ENCODE results near the gene MGLL. TPM values are rescaled to one million over a fixed set of nuclear protein-coding genes. Genes with fewer than 3 reads are reported as not detected.

MGLL gene
- total and polyA plus RNA-seq, 2 donors (not counting 1 experiment from before 2014, with no cell fraction given), result 1.7 to 6.9 TPM

DNA sequence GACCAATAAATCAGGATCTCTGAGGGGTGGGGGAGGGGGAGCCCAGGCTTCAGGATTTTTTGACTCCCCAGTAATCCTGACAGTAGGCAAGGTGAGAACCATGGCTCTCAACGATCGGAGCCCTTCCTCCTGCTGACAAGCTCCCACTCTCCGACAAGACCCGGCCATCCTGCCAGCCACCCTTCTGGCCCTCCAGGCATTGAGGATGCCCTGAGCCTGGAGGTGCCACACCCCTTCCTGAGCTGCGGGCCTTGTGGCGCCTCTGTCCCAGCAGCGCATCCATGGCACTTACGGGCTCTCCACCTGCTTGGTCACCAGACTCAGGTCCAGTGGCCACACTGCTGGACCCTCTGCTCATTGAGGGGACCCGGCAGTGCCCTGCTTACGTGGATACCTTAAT is 46.0 kb downstream of the MGLL start:
- H3K27me3 ChIP-seq (replicated peaks in 1 of 4; ENCODE audit: control extremely low read depth in 1 of 4, control insufficient read depth in 3 of 4, insufficient read depth in 4 of 4, low read length in 3 of 4), result no peaks in the 10 kb centered on the region
- peaks cover 13 to 17% of the 10 kb centered on the region in 2 donors for H3K4me1 ChIP-seq (ENCODE audit: control insufficient read depth in 2 of 2, insufficient read depth in 2 of 2, low read length in 2 of 2)
- intact Hi-C loops (cut with micrococcal nuclease), result no loop called here
- no peak overlapping the region for H3K9ac ChIP-seq (ENCODE audit: low read length)
- no peaks in the 10 kb centered on the region for H3K36me3 ChIP-seq (replicated peaks in 1 of 2; ENCODE audit: control extremely low read depth in 1 of 2, control insufficient read depth in 1 of 2, extremely low read depth in 1 of 2, insufficient read depth in 2 of 2, low read length in 1 of 2)
- no peak overlapping the region for H3K4me3 Mint-ChIP-seq
- H3K9me3 Mint-ChIP-seq (ENCODE audit: insufficient read depth), result peaks cover 2% of the 10 kb centered on the region
- H3K27ac Mint-ChIP-seq, result no peak overlapping the region
- H3K4me3 ChIP-seq (ENCODE audit: control extremely low read depth in 1 of 5, extremely low read depth in 1 of 5, insufficient read depth in 1 of 5, low read depth in 2 of 5, low read length in 4 of 5), result no peak overlapping the region
- H2AFZ ChIP-seq (ENCODE audit: insufficient read depth, low read depth, low read length, poor library complexity, severe bottlenecking), result no peak overlapping the region
- peaks cover 25% of the 10 kb centered on the region for H3K4me1 Mint-ChIP-seq
- no peaks in the 10 kb centered on the region for H4K20me1 ChIP-seq (ENCODE audit: control insufficient read depth, insufficient read depth, low read length, poor library complexity, severe bottlenecking)
- ChIA-PET POLR2A (no interaction called here), CTCF (no interaction called here)
- WGBS (ENCODE audit: insufficient coverage), result 92% methylated on average over 10 of the region's 10 CpGs
- no peak for ATAC-seq (ENCODE audit: low read depth)
- H3K27ac ChIP-seq (ENCODE audit: low read length in 2 of 2), result no peak overlapping the region
- H3K79me2 ChIP-seq (ENCODE audit: control insufficient read depth, insufficient read depth, low read length), result no peaks in the 10 kb centered on the region
- no peak overlapping the region for H3K4me2 ChIP-seq (replicated peaks; ENCODE audit: low read depth, low read length, poor library complexity, severe bottlenecking)
- no peaks in the 10 kb centered on the region for H3K27me3 Mint-ChIP-seq
- H3K9me3 ChIP-seq (ENCODE audit: control extremely low read depth in 1 of 3, control insufficient read depth in 2 of 3, insufficient read depth in 1 of 3, low read length in 2 of 3), result peaks cover 0 to 14% (median 7%) of the 10 kb centered on the region in 3 donors
- no peak for DNase-seq
- TF ChIP-seq, protein P1, sequence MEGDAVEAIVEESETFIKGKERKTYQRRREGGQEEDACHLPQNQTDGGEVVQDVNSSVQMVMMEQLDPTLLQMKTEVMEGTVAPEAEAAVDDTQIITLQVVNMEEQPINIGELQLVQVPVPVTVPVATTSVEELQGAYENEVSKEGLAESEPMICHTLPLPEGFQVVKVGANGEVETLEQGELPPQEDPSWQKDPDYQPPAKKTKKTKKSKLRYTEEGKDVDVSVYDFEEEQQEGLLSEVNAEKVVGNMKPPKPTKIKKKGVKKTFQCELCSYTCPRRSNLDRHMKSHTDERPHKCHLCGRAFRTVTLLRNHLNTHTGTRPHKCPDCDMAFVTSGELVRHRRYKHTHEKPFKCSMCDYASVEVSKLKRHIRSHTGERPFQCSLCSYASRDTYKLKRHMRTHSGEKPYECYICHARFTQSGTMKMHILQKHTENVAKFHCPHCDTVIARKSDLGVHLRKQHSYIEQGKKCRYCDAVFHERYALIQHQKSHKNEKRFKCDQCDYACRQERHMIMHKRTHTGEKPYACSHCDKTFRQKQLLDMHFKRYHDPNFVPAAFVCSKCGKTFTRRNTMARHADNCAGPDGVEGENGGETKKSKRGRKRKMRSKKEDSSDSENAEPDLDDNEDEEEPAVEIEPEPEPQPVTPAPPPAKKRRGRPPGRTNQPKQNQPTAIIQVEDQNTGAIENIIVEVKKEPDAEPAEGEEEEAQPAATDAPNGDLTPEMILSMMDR (IDR thresholded peaks at IDR 0.05), result no peak
- TF ChIP-seq EZH2 (IDR thresholded peaks at IDR 0.05; ENCODE audit: borderline replicate concordance, insufficient read depth, low read depth, low read length, poor library complexity, severe bottlenecking), result no peak

DNA sequence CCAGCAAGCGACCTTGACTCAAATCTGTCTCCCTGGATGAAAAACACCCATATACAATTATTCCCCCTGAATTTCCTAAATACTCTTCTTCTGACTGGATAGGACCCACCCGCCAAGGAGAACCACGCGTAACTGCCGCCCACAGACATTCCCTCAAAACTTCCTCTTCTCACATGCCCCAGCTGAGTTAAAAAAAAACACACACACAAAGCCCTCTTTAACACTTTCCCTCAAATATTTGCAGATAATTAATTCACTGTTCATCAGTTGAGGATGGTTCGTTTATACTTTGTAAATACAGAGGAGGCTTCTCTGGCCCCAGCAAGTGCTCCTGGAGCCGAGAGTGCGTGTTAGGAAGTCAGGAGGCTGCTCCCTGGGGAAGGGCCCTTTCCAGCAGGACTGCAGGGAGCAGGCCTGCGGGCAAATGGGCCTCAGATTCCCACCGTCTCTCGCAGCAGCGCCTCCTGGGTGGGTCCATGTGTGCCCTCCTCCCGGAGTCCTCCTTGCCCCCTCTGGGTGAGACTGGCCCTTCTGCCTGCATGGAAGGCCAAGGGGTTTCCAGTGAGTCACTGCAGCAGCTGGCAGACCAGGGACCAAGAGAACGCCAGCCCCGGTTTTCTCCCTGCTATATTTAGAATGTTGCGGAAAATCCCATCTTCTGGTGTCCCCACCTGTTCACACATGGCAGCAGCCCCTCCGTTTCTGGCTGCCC is 46.8 kb downstream of the MGLL start:
- peak overlapping the region; percentile 41 for H3K4me3 Mint-ChIP-seq
- H3K4me3 ChIP-seq (ENCODE audit: control extremely low read depth in 1 of 5, extremely low read depth in 1 of 5, insufficient read depth in 1 of 5, low read depth in 2 of 5, low read length in 4 of 5), result no peak overlapping the region
- CTCF ChIA-PET, result interaction anchor here (1.0 kb wide), 1 partner anchor 15 kb away, joined by 3 read pairs; no protein-coding TSS in a partner anchor

More for the DNA sequence above, 46.8 kb downstream of the MGLL start:
- ATAC-seq (ENCODE audit: low read depth) (peak; percentile 41), DNase-seq (peak; percentile 30)
- H3K79me2 ChIP-seq (ENCODE audit: control insufficient read depth, insufficient read depth, low read length), result no peaks in the 10 kb centered on the region
- H3K4me1 ChIP-seq (ENCODE audit: control insufficient read depth in 2 of 2, insufficient read depth in 2 of 2, low read length in 2 of 2), result peaks cover 13 to 17% of the 10 kb centered on the region in 2 donors
- no peaks in the 10 kb centered on the region for H3K27me3 Mint-ChIP-seq
- peak overlapping the region; percentile 49 for H2AFZ ChIP-seq (ENCODE audit: insufficient read depth, low read depth, low read length, poor library complexity, severe bottlenecking)
- H3K27me3 ChIP-seq (replicated peaks in 1 of 4; ENCODE audit: control extremely low read depth in 1 of 4, control insufficient read depth in 3 of 4, insufficient read depth in 4 of 4, low read length in 3 of 4), result no peaks in the 10 kb centered on the region
- no peak overlapping the region for H3K27ac Mint-ChIP-seq
- H3K36me3 ChIP-seq (replicated peaks in 1 of 2; ENCODE audit: control extremely low read depth in 1 of 2, control insufficient read depth in 1 of 2, extremely low read depth in 1 of 2, insufficient read depth in 2 of 2, low read length in 1 of 2), result no peaks in the 10 kb centered on the region
- H3K4me1 Mint-ChIP-seq, result peaks cover 25% of the 10 kb centered on the region
- H3K27ac ChIP-seq (ENCODE audit: low read length in 2 of 2), result no peak overlapping the region
- intact Hi-C loops (cut with micrococcal nuclease), result no loop called here
- TF ChIP-seq EZH2 (IDR thresholded peaks at IDR 0.05; ENCODE audit: borderline replicate concordance, insufficient read depth, low read depth, low read length, poor library complexity, severe bottlenecking), result no peak
- TF ChIP-seq, protein P1 (IDR thresholded peaks at IDR 0.05), result no peak
- no peak overlapping the region for H3K9ac ChIP-seq (ENCODE audit: low read length)
- H3K9me3 ChIP-seq (ENCODE audit: control extremely low read depth in 1 of 3, control insufficient read depth in 2 of 3, insufficient read depth in 1 of 3, low read length in 2 of 3), result peaks cover 0 to 14% (median 7%) of the 10 kb centered on the region in 3 donors
- POLR2A ChIA-PET, result no interaction called here
- peaks cover 2% of the 10 kb centered on the region for H3K9me3 Mint-ChIP-seq (ENCODE audit: insufficient read depth)
- peak overlapping the region; percentile 36 for H3K4me2 ChIP-seq (replicated peaks; ENCODE audit: low read depth, low read length, poor library complexity, severe bottlenecking)
- 23% methylated on average over 16 of the region's 17 CpGs for WGBS (ENCODE audit: insufficient coverage)
- H4K20me1 ChIP-seq (ENCODE audit: control insufficient read depth, insufficient read depth, low read length, poor library complexity, severe bottlenecking), result no peaks in the 10 kb centered on the region
